Body of pancreas (tissue), 4 donors: ENCODE data around the gene CPOX.

ENCODE experiments used
- POLR2A ChIP-seq, 3 donors: fragments of 450-650 bp; IDR thresholded peaks; one replicate each; pipeline ENCODE4 v1.6.1; 2016; ENCODE audit warnings: antibody characterized with exemption in 3 of 3, mild to moderate bottlenecking in 2 of 3
- TF ChIP-seq, protein P1 (sequence below), 7 experiments: fragments of 450-650 bp in 4 of 7; fragments of 200-600 bp in 3 of 7; sonication (generic) in 3 of 7; IDR thresholded peaks; one replicate each; pipeline ENCODE4 v1.5.1; 2016 to 2019; ENCODE audit warnings: antibody characterized with exemption in 7 of 7

DNA sequence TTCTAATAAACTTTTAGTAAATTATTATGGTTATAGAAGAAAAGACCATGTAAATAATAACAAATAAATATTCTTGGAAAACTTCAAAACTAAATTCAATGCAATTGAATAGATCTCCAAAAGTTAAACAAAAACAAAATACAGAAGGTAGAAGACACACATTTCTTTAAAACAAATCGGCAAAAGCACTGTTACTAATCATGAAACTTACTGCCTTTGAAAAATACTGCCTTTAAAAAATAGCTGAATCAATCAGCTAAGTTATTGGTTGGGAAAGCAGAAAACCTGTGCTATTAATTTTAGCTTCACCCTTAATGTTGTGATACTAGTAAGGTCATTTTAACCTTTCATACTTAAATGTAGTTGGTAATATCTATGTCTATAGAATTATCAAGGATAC lies 58.7 kb downstream of the CPOX start:
- TF ChIP-seq, protein P1, sequence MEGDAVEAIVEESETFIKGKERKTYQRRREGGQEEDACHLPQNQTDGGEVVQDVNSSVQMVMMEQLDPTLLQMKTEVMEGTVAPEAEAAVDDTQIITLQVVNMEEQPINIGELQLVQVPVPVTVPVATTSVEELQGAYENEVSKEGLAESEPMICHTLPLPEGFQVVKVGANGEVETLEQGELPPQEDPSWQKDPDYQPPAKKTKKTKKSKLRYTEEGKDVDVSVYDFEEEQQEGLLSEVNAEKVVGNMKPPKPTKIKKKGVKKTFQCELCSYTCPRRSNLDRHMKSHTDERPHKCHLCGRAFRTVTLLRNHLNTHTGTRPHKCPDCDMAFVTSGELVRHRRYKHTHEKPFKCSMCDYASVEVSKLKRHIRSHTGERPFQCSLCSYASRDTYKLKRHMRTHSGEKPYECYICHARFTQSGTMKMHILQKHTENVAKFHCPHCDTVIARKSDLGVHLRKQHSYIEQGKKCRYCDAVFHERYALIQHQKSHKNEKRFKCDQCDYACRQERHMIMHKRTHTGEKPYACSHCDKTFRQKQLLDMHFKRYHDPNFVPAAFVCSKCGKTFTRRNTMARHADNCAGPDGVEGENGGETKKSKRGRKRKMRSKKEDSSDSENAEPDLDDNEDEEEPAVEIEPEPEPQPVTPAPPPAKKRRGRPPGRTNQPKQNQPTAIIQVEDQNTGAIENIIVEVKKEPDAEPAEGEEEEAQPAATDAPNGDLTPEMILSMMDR (IDR thresholded peaks at IDR 0.05), result no peak
- no peak for TF ChIP-seq POLR2A (IDR thresholded peaks at IDR 0.05)
